Ramos (cell line): ENCODE data around the gene TMED10.

ENCODE experiments used
- in situ Hi-C: fragments of 300-500 bp; cut with MboI; formaldehyde crosslinking; loops from one replicate; pipeline ENCODE4 v1.14.3; 2022; ENCODE audit warnings: low sequenced_read_pairs; ENCODE audit not compliant: unreplicated experiment

TMED10 gene

DNA sequence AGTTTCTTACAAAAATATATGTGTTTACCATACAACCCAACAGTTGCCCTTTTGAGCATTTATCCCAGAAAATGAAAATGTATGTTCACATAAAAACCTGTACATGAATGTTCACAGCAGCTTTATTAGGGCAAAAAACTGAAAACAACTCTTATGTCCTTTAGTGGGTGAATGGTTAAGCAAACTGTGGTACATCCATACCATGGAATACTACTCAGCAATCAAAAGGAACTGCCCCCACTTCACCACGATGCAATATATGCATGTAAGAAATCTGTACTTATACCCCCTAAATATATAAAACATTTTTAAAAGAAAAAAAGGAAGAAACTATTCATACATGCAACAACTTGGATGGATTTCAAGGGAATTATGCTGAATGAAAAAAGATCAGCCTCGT lies 42.8 kb downstream of the TMED10 start:
- in situ Hi-C loops = loop anchor here (5.0 kb wide), 1 partner anchor 169 kb away; no protein-coding TSS in a partner anchor

DNA sequence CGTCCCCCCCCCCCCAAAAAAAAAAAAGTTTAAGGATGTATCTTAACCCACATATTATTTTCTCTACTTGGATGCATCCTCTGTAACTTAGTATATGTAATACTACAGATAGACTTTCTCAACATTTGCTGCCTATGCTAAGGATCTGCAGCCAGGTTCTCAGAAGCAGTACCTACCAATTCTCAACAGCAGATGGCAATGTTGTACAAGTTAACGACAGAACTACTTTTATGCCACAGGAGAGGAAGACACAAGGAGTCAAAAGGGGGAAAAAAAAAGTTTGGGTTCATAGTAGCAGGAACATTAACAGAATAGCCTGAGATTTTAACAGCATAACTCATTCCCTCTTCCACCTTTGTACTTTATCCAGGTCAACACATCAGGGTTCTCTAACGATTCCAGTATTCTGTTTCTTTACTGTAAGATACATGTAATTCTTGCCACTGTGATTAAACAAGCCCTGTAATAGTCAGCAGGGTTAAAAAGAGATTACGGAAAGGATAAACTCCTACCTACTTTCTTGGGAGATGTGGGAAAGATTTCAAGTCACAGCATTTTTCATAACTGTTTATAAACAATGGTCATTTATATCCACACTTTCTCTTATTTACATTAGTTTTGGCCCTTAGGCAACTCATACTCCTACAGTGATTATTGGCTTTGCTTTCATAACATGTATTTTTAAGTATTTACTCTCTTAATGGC lies 43.9 kb downstream of the TMED10 start:
- in situ Hi-C loops = loop anchor here (5.0 kb wide), 1 partner anchor 170 kb away; no protein-coding TSS in a partner anchor

DNA sequence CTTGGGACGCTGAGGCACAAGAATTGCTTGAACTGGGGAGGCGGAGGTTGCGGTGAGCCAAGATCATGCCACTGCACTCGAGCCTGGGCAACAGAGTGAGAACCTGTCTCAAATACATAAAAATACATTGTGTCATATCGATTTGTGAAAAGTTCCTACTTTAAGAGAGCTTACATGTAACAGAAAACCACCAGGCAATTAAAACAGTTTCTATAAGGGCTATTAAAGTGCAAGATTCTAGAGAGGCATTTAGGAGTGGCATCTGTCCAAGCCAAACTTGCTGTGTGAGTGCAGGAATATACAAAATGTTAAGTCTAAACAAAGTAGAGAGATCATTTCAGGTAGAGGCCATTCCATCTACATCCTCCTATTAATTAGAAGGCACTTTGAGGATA lies 47.8 kb downstream of the TMED10 start:
- in situ Hi-C loops = loop anchor here (10.0 kb wide), 1 partner anchor 356 kb away; no protein-coding TSS in a partner anchor

DNA sequence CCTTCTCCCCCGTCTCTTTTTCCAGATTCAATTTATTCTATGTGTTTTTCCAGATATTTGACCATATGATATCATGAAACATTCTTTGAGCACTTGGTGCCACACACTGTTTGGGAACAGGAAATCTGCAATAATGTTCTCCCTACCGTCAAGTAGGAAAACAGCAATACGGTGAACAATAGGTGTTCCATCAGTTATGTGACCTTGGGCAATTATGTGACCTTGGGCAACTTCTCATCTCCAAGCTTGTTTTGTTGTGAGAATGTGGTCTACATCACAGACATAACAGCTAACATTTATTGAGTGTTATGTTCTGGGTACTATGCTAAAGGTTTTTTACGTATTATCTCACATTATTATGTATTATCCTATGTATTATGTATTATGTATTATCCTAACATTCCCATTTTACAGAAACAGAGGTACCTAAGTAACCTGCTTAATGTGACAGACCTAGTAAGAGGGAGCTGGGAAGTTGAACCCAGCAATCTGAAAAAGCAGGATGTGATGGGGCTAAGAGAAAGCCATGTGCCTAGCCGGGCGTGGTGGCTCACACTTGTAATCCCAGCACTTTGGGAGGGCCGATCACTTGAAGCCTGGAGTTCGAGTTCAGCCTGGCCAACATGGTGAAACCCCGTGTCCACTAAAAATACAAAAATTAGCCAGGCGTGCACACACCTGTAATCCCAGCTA lies 48.4 kb downstream of the TMED10 start:
- in situ Hi-C loops = loop anchor here (10.0 kb wide), 1 partner anchor 357 kb away; no protein-coding TSS in a partner anchor

DNA sequence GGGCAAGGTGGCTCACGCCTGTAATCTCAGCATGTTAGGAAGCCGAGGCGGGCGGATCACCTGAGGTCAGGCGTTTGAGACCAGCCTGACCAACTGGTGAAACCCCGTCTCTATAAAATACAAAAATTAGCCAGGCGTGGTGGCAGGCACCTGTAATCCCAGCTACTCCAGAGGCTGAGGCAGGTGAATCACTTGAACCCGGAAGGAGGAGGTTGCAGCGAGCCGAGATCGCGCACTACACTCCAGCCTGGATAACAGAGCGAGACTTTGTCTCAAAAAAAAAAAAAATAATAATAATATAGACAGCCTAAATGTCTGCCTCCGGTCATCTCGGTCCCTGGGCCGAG lies 49.0 kb downstream of the TMED10 start:
- in situ Hi-C loops = loop anchor here (10.0 kb wide), 1 partner anchor 357 kb away; no protein-coding TSS in a partner anchor

DNA sequence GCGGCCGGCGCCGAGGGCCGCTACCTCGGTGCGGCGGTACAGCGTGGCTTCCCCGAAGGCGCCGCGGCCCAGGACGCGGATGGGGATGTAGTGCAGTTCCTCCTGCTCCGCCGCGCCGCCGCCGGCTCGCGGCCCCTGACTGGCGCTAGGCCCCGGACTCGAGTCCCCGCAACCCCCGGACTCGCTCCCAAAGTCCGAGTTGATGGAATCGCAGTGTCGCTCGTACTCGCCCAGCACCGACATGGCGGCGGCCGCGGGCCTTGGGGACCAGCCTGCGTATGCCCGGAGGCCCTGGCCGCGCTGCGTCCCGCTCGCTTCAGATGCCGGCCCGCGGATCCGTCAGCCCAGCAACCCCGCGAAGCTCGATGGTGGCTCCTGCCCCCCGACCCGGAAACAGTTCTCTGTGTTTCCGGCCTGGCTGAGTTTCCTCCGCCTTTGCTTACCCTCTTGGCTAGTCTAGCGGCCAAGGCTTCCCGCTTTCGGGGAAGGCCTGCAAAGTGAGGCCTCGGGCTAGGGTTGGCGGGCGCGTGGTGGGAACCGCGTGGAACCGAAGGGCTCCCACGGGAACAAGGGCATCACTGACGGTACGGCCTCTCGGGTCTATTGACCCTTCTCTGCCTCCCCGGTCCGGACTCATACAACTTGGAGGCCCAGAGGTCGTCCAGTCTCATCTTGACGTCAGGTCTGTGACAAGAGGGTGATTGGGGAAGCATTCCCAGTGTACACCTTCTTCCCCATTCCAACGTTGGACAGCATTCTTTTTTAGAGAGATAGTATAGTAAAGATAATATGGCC lies 49.5 kb downstream of the TMED10 start, which contains the start of gene NEK9:
Gene NEK9, minus strand, starts transcription at position 370 of the 795 bp plus-strand sequence. Its CDS starts 127 bp downstream, at position 243.
- in situ Hi-C loops = loop anchor here (10.0 kb wide), 1 partner anchor 358 kb away; no protein-coding TSS in a partner anchor

DNA sequence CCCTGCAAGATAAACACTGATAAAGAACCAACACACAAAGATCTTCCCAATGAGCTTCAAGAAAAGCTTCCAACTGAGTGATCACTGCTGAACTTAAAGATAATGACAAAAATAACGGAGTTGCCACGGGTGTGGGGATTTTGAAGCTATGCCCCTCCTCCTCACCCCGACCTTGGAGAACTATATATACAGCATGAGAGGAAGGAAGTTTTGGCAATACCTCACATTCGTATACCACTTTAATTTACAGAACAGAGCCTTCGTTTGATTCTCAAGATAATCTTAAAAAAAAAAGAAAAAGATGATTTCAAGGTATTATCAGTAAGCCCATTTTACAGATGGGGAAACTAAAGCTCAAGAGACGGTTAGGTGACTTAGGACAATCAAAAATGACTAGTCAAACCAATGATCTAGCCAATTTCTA lies 50.3 kb downstream of the TMED10 start:
- in situ Hi-C loops = loop anchor here (10.0 kb wide), 1 partner anchor 359 kb away; no protein-coding TSS in a partner anchor

DNA sequence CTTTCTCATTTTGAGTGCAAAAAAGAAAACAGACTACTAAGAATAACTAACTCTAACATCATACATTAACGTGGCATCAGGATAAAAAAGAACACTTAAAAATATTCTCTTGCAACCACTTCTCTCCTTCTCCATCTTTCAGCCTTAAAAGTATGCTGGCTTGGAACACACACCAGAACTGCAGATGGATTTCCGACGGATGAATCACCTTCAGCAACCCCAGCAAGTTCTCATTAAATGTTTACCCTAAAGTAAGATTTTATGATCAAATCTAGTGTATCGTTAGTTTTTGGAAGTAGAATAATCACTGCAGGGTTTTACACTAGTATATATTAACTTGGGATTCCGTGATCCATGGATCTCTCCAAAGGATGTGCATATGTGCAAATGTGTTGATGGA lies 50.8 kb downstream of the TMED10 start:
- in situ Hi-C loops = loop anchor here (10.0 kb wide), 1 partner anchor 359 kb away; no protein-coding TSS in a partner anchor

DNA sequence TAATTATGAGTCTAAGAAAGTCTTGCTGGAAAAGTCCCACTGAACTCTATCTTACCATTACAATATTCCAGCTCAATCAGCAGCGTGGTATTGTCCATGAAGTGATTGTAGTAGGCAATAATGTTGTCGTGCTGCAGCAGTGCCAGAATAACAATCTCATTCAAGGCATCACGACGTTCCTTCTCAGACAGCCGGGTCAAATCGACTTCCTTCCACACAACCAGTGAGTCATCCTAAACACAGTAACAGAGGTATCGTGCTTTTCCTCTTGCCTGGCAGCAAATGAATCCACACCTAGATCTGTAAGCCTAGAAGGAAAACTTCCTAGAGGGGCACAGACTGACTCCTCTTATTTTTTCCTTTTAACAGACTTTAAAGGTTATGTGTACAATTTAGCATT lies 52.4 kb downstream of the TMED10 start:
- in situ Hi-C loops = loop anchor here (10.0 kb wide), 1 partner anchor 361 kb away; no protein-coding TSS in a partner anchor

DNA sequence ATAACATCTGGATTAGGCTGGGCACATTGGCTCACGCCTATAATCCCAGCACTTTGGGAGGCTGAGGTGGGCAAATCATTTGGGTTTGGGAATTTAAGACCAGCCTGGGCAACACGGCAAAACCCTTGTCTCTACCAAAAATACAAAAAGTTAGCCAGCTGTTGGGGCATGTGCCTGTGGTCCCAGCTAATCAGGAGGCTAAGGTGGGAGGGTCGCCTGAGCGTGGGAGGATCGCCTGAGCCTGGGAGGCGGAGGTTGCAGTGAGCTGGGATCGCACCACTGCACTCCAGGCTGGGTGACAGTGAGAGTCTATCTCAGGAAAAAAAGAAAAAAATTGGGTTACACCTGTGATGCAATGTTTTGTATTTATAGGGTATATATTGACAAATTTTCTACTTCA lies 54.9 kb downstream of the TMED10 start:
- in situ Hi-C loops = loop anchor here (10.0 kb wide), 1 partner anchor 363 kb away; no protein-coding TSS in a partner anchor

DNA sequence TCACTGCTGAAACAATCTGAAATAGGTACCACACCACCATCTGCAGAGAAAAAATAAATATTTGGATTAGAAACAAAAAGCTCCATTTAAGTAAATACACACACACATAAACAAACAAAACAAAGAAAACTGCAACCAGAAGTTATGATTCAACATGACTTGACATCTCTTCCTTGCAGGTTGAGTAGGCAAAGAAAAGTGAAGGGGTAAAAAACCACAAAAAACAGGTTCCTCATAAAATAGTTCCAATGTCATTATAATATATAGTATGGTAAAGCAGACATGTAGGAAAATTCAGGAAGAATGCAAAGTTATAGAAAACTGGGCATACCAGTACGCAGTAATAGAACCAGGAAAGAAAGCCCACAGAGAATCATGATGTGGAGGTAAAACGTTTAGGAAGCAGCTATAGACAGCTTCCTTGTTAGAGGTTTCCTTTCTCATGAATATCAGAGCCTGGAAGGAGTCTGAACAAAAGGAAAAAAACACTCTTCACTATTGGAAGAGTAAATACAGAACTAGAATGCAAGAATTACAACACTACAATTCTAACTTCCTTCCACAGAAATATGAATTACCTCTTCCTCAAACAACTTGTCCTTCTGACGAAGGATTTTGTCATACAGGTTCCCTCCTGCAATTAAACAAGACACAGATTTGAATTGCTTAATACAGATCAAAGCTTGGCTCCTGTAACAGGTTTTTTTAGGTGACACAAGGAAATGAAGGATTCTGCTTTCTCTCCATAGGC lies 55.7 kb downstream of the TMED10 start:
- in situ Hi-C loops = loop anchor here (10.0 kb wide), 1 partner anchor 364 kb away; no protein-coding TSS in a partner anchor

DNA sequence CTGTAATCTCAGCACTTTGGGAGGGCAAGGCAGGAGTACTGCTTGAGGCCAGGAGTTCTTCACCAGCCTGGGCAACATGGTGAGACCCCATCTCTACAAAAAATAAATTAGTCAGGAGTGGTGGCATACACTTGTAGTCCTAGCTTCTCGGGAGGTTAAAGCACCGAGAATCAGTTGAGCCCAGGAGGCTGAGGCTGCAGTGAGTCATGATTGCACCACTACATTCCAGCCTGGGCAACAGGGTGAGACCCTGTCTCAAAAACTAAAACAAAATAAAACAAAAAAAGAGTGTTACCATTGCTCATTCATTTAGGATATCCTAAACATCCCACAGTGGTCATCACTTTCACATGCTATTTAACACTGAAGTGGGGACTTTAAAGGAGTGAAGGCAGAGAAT lies 57.4 kb downstream of the TMED10 start:
- in situ Hi-C loops = no loop called here

DNA sequence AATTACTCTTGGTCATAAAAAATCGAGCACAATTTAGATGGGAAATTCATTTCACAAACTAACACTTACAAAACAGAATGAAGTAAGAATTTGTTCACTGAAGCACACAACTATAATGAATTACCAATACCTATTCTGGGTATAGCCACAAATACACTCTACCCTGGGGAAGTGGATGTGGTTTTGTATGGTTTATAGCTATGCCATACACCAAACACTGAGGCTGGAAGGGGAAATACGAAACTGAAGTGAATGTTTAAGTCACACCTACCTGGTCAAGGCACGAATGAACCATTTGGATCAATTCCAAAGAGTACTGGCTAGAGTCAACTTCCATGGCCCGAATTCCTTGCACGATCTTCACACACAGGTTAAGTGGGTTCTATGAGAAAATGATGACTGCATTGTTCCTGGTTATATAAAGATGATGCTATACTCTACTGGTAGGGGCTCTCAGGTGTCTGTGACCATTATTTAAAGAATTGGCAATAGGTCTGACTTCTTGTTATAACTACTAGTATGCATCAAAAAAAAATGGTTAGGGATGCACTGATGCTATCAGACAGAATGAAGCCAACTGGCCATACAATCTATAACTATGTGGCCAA lies 62.4 kb downstream of the TMED10 start:
- in situ Hi-C loops = no loop called here

DNA sequence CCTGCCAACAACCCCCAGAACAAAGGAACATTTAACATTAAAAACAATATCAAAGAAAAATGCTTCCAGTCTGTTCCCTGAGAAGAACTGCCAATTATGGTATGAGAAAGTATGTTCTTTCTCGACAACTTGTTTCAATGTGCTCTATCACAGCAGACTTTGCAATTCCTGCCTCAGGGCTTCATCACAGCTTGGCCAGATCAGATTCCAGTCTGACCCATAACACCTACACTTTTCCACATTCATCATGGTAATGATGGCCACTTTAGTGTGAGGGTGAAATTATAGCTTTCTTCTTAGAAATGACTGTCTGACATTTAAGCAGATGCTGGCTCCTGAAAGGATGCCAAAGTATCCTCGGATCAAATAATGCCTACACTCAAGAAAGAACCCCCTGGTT lies 66.5 kb downstream of the TMED10 start:
- in situ Hi-C loops = no loop called here

DNA sequence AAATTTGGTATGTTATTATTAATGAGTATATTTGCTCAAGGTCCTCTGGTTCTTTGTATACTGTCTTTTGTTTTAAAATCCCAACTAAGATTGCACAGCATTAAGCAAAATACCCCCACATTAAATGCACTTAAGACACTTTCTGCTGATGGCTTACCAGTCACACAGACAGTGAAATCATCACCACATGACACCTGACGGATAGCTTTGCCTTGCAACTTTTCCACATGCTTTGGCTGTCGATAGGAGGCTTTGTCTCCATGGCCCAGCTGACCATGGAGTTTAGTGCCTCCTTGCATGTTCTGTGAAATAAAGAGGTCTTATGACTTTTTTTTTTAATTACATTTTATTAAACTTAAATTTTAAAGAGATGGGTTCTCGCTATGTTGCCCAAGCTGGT lies 69.2 kb downstream of the TMED10 start:
- in situ Hi-C loops = no loop called here

DNA sequence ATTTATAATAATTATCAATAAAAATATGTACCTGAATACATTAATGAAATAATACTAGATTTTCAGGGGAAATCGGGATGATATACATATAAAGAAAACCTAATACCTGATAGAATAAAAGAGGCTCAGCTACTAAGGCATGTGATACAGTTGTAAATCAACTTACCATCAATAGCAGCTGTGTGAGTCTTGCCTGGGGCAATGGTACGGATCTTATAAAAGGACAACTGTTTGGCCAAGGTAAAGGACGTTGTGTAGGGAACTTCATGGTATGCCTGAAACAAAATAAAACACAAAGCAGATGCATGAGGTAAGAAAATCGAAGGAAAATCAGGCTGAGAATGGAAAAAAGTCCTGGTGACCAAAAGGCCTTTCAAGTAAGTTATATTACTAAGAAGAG lies 74.9 kb downstream of the TMED10 start:
- in situ Hi-C loops = no loop called here

DNA sequence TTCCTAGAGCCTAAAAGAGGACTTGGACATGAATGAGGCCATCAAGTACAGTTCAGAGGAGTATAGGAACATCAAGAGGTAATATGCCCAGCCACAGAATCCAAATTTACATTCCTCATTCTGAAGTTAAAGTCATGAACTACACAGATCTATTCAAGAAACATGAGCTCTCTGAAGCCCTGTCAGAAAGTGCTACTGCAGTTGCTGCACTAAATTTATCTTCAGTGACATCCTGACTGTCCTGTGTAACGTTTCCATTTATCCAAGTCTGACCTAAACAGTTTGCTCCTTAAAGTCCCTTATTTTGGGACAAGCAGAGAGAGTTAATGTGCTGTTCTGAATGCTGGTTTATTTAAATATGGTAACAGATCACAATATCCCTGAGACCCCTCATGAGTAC lies 77.7 kb downstream of the TMED10 start:
- in situ Hi-C loops = no loop called here

DNA sequence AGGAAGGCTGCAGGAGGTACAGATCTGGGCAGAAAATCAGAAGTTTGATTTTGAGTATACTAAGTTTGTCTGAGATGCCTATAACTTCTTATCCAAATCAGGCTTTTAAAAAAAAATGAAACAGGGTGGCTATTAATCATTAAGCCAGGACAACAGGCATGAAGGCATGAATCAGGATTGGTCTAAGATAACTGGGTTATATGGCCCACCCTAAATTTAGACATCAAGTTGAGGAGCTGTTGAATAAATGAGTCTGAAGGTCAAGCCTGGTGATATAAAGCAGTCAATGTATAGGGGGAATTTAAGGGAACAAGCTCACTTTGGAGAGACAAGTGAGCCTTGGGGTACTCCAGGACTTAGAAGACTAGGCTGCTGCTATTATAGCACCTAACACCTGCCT lies 78.2 kb downstream of the TMED10 start:
- in situ Hi-C loops = no loop called here

DNA sequence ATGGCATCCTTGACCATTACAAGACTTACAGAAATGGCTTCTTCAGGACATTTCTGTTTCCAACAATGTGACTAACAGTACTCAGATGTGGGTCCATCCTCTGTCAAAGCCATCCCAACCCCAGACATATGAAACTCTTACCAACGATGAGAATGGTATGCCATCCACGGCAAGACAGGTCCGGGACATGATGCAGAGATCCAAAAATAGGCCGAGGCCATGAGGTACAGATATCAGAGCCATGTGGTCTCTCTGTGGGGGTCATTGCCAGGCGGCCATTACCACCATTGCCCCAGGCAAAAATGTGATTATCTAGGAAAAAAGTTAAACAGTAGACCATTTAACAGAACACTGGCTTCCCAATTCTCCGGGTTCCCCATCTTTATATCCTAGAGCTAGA lies 79.5 kb downstream of the TMED10 start:
- in situ Hi-C loops = no loop called here
